K562 (cell line): ENCODE results near the gene RNF113A. TPM values are rescaled to one million over a fixed set of nuclear protein-coding genes. Genes with fewer than 3 reads are reported as not detected.

Experiments used
- C11orf30 ChIP-seq: fragments of 450-650 bp; IDR thresholded peaks from 2 replicates; pipeline ENCODE4 v1.6.1; 2016; ENCODE audit warnings: low read depth, mild to moderate bottlenecking
- HDAC1 ChIP-seq, 2 experiments: fragments of 450-650 bp; IDR thresholded peaks; 2 replicates each; pipeline ENCODE4 v1.6.1; 2016 to 2017; ENCODE audit warnings: inconsistent platforms in 1 of 2, mild to moderate bottlenecking in 1 of 2, moderate library complexity in 1 of 2
- HDGF ChIP-seq: fragments of 450-650 bp; IDR thresholded peaks from 2 replicates; pipeline ENCODE4 v1.6.1; 2016
- HNRNPUL1 ChIP-seq: fragments of 200-400 bp; formaldehyde crosslinking; IDR thresholded peaks from 2 replicates; pipeline ENCODE4 v1.6.1; 2017; ENCODE audit warnings: low read length
- KDM4B ChIP-seq, 2 experiments: fragments of 450-650 bp in 1 of 2; sonication (generic) in 1 of 2; IDR thresholded peaks; 2 replicates each; pipeline ENCODE4 v1.6.1; 2016 to 2017; ENCODE audit warnings: borderline replicate concordance in 2 of 2, antibody characterized with exemption in 1 of 2, low read depth in 1 of 2, mild to moderate bottlenecking in 1 of 2
- MBD2 ChIP-seq: sonication (generic); IDR thresholded peaks from 2 replicates; pipeline ENCODE4 v1.6.1; 2016; ENCODE audit warnings: low read depth, borderline replicate concordance
- NELFE ChIP-seq: IDR thresholded peaks from 2 replicates; pipeline ENCODE4 v1.6.1; 2011; ENCODE audit warnings: mild to moderate bottlenecking; ENCODE audit not compliant: insufficient read depth, insufficient read length
- NRF1 ChIP-seq, 2 experiments: fragments of 450-650 bp; IDR thresholded peaks in 1 of 2; conservative IDR thresholded peaks in 1 of 2; 2 replicates each; pipeline ENCODE4 v1.6.1; 2014; ENCODE audit warnings: mild to moderate bottlenecking in 2 of 2
- RBBP5 ChIP-seq: fragments of 200-600 bp; sonication (generic); IDR thresholded peaks from 2 replicates; pipeline ENCODE4 v1.6.1; 2012; ENCODE audit warnings: borderline replicate concordance, mild to moderate bottlenecking, low read length, control low read depth, inconsistent platforms; ENCODE audit not compliant: insufficient read depth, poor library complexity, severe bottlenecking
- SMARCA4 ChIP-seq: fragments of 450-650 bp; IDR thresholded peaks from 2 replicates; pipeline ENCODE4 v1.6.1; 2016
- TAF9B ChIP-seq: fragments of 450-650 bp; IDR thresholded peaks from 2 replicates; pipeline ENCODE4 v1.6.1; 2018; ENCODE audit warnings: mild to moderate bottlenecking; ENCODE audit not compliant: partially characterized antibody
- TEAD4 ChIP-seq, 2 experiments: sonication (generic) in 1 of 2; formaldehyde crosslinking in 1 of 2; IDR thresholded peaks; 2 replicates each; pipeline versions ENCODE4 v1.6.1 to v1.8.0; 2012 to 2022; ENCODE audit warnings: borderline replicate concordance in 1 of 2, inconsistent platforms in 1 of 2, low read length in 1 of 2, mild to moderate bottlenecking in 1 of 2, missing genetic modification reagents in 1 of 2
- ZNF174 ChIP-seq: fragments of 250-450 bp; sonication (Bioruptor Pico); IDR thresholded peaks from 2 replicates; pipeline ENCODE4 v1.4.0; 2020; ENCODE audit warnings: mild to moderate bottlenecking
- polyA plus RNA-seq, 8 experiments: library from polyadenylated mRNA; depleted of rRNA in 4 of 8; stranded (reverse) in 5 of 8; unstranded in 3 of 8; fragments of >200 nt; fragmentation: Nextera tagmentation in 2 of 8; fragmentation: Illumina TruSeq in 1 of 8; extraction: Ambion mirVana in 2 of 8; extraction: Trizol in 1 of 8; gene quantifications; 2 replicates each; pipeline versions ENCODE4 v1.2.1 to v1.2.3, GENCODE V29; 2011 to 2014; ENCODE audit warnings: inconsistent platforms in 1 of 8, missing spikeins in 1 of 8
- total RNA-seq, 7 experiments: library from RNA; depleted of rRNA in 6 of 7; stranded (reverse); fragments of >200 nt in 6 of 7; fragmentation: Illumina TruSeq in 2 of 7; extraction: Trizol in 2 of 7; gene quantifications; 2 replicates each; pipeline versions ENCODE4 v1.2.1 to v1.2.3, GENCODE V29; 2011 to 2021; ENCODE audit warnings: low replicate concordance in 1 of 7
- TF ChIP-seq, protein P1 (sequence below): sonication (generic); formaldehyde crosslinking; IDR thresholded peaks from 2 replicates; pipeline ENCODE4 v1.8.1; 2023; ENCODE audit warnings: mild to moderate bottlenecking, missing genetic modification reagents
- TF ChIP-seq, protein P2 (sequence below): sonication (generic); formaldehyde crosslinking; IDR thresholded peaks from 2 replicates; pipeline ENCODE4 v1.8.0; 2022; ENCODE audit warnings: mild to moderate bottlenecking, missing genetic modification reagents, borderline replicate concordance

The RNF113A gene
- total and polyA plus RNA-seq, 9 of the 15 experiments (the other 6 are each of a cell fraction or from before 2014, with no cell fraction given), result 21.2 to 38.4 (median 28.1) TPM

DNA sequence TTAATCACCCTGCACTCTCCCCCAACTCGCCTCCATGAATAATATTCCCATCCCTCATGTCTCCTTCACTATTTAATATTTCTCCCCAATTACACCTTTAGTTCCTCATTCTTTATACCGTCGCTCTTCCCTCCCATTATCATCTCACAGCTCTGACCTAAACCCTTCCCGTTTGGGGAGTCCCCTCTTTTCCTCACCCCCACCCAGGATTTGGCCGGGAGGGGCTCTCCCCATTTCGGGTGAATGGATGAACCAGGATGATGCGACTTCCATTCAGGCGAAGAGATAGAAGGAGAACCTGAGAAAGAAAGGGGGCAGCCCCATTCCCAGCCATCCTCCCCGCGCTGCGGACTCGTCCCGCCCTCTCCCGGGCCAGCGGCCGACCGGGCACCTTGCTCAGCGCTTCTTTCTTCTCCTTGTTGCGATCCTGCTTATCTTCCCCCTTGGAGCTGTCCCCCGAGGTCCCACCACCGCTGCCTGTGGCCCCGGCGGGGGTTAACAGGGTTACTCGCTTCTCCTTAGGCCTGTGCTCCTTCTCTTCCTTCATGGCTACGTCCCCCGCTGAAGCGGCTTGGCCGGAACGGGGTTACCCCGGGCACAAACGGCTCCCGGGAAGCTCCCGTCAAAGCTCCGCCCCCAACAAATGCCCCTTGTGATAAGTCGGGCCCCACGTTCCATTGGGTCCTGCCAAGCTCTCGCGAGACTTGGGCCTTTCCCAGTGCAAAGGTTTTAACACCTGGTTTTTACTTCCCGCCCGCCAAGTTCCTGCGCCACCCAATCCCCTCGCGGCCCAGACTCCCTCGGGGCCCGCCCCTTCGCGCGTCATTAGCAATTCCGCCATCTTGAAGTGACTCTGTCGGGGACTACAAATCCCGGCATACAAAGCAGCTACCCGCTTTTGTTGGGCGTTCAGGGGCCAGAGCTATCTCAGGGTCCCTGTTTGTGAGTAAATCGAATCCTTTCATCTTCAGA, 18.9 kb downstream of the RNF113A start, which contains the start of gene UPF3B (continued):
- TF ChIP-seq, protein P1, sequence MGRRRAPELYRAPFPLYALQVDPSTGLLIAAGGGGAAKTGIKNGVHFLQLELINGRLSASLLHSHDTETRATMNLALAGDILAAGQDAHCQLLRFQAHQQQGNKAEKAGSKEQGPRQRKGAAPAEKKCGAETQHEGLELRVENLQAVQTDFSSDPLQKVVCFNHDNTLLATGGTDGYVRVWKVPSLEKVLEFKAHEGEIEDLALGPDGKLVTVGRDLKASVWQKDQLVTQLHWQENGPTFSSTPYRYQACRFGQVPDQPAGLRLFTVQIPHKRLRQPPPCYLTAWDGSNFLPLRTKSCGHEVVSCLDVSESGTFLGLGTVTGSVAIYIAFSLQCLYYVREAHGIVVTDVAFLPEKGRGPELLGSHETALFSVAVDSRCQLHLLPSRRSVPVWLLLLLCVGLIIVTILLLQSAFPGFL (CRISPR knock-in tag), result no peak
- TF ChIP-seq SMARCA4, result 0 out of 2 replicates have a peak, but pooled peaks have one; percentile 28
- peak; percentile 41 for TF ChIP-seq C11orf30
- TF ChIP-seq ZNF174, result no peak
- no peak for TF ChIP-seq NELFE
- TF ChIP-seq HDGF, result no peak
- TF ChIP-seq TEAD4 (IDR thresholded peaks at IDR 0.05; ENCODE audit: low read length), result 0 out of 2 replicates have a peak, but pooled peaks have one; percentile 1
- TF ChIP-seq TEAD4 (CRISPR knock-in tag; IDR thresholded peaks at IDR 0.05; ENCODE audit: borderline replicate concordance), result no peak
- TF ChIP-seq HDAC1 (IDR thresholded peaks at IDR 0.05), result peak in 1 of 2 experiments; percentile 54; a peak in 1 of 4 replicates
- peak; percentile 51; the same call in 1 of the 2 replicates for TF ChIP-seq MBD2
- peak; percentile 69 to 78 for TF ChIP-seq NRF1 (conservative IDR thresholded peaks at IDR 0.05 in 1 of 2, IDR thresholded peaks at IDR 0.05 in 1 of 2)
- peak; percentile 70 for TF ChIP-seq RBBP5
- TF ChIP-seq KDM4B (IDR thresholded peaks at IDR 0.05; ENCODE audit: borderline replicate concordance in 2 of 2, low read depth in 1 of 2), result 0 out of 4 replicates have a peak, but pooled peaks of 1 of the 2 experiments have one; percentile 22
- TF ChIP-seq TAF9B, result peak; percentile 48
- TF ChIP-seq, protein P2, sequence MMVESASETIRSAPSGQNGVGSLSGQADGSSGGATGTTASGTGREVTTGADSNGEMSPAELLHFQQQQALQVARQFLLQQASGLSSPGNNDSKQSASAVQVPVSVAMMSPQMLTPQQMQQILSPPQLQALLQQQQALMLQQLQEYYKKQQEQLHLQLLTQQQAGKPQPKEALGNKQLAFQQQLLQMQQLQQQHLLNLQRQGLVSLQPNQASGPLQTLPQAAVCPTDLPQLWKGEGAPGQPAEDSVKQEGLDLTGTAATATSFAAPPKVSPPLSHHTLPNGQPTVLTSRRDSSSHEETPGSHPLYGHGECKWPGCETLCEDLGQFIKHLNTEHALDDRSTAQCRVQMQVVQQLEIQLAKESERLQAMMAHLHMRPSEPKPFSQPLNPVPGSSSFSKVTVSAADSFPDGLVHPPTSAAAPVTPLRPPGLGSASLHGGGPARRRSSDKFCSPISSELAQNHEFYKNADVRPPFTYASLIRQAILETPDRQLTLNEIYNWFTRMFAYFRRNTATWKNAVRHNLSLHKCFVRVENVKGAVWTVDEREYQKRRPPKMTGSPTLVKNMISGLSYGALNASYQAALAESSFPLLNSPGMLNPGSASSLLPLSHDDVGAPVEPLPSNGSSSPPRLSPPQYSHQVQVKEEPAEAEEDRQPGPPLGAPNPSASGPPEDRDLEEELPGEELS (CRISPR knock-in tag), result no peak
- TF ChIP-seq HNRNPUL1, result no peak
